Measurements from ENCODE around the gene IL36B.

- TF ChIP-seq CTCF (IDR thresholded peaks at IDR 0.05) (no peak), POLR2AphosphoS5 (IDR thresholded peaks at IDR 0.05) (no peak), EP300 (IDR thresholded peaks at IDR 0.05) (no peak), POLR2A (IDR thresholded peaks at IDR 0.05) (no peak)
Measured at GRCh38 chr2:113075600-113075999, 22.9 kb upstream of the IL36B start.
